ENCODE data around the gene VPS35L.

The VPS35L gene, protein sequence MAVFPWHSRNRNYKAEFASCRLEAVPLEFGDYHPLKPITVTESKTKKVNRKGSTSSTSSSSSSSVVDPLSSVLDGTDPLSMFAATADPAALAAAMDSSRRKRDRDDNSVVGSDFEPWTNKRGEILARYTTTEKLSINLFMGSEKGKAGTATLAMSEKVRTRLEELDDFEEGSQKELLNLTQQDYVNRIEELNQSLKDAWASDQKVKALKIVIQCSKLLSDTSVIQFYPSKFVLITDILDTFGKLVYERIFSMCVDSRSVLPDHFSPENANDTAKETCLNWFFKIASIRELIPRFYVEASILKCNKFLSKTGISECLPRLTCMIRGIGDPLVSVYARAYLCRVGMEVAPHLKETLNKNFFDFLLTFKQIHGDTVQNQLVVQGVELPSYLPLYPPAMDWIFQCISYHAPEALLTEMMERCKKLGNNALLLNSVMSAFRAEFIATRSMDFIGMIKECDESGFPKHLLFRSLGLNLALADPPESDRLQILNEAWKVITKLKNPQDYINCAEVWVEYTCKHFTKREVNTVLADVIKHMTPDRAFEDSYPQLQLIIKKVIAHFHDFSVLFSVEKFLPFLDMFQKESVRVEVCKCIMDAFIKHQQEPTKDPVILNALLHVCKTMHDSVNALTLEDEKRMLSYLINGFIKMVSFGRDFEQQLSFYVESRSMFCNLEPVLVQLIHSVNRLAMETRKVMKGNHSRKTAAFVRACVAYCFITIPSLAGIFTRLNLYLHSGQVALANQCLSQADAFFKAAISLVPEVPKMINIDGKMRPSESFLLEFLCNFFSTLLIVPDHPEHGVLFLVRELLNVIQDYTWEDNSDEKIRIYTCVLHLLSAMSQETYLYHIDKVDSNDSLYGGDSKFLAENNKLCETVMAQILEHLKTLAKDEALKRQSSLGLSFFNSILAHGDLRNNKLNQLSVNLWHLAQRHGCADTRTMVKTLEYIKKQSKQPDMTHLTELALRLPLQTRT

GRCh38 chr16:19555186-19555937 is at the start of gene VPS35L:
VPS35L (plus strand) TSS chr16:19555703; CDS start chr16:19555730, 27 bp downstream.
- DNase-seq (ENCODE audit: low read depth in 2 of 2), result peak; percentile 96

DNA sequence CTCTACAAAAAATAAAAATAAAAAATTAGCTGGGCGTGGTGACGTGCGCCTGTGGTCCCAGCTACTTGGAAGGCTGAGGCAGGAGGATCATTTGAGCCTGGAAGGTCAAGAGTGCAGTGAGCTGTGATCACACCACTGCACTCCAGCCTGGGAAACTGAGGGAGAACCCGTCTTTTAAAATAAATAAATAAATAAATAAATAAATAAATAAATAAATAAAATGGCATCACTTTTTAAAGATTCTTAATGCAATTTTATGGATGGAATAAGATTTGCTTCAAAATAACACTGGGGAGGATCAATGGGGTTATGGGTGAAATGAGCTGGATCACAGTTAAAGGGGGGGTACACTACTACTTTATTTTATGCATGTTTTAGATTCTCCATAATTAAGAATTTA is 48.5 kb upstream of the VPS35L start:
- no peak for DNase-seq (ENCODE audit: low read depth in 2 of 2)

DNA sequence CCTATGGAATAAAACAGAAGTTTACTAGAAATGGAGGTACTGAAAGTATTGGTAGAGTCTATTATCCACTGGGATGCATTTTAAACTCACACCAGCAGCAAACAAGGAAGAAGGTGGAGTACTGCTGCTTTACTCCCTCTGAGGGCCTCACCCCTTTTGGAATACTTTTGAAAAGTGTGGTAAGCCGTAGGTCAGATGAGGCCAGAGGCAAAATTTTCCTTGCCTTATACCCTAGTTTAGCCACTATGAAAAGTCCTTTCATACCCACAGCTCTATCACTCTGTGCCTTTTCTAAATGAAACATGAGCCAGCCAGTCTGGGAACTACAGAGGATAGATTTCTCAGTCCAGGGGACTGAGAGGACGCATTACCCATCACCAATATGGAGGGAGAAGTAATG is 47.6 kb upstream of the VPS35L start:
- DNase-seq (ENCODE audit: low read depth in 2 of 2), result no peak

- no peak for DNase-seq (ENCODE audit: low read depth in 2 of 2)
Observed at GRCh38 chr16:19512297-19512696, 43.2 kb upstream of the VPS35L start.

- DNase-seq (ENCODE audit: low read depth in 2 of 2), result no peak
Observed at GRCh38 chr16:19513377-19514053, 42.0 kb upstream of the VPS35L start.

- DNase-seq (ENCODE audit: low read depth in 2 of 2), result no peak
Observed at GRCh38 chr16:19515757-19516156, 39.7 kb upstream of the VPS35L start.

DNA sequence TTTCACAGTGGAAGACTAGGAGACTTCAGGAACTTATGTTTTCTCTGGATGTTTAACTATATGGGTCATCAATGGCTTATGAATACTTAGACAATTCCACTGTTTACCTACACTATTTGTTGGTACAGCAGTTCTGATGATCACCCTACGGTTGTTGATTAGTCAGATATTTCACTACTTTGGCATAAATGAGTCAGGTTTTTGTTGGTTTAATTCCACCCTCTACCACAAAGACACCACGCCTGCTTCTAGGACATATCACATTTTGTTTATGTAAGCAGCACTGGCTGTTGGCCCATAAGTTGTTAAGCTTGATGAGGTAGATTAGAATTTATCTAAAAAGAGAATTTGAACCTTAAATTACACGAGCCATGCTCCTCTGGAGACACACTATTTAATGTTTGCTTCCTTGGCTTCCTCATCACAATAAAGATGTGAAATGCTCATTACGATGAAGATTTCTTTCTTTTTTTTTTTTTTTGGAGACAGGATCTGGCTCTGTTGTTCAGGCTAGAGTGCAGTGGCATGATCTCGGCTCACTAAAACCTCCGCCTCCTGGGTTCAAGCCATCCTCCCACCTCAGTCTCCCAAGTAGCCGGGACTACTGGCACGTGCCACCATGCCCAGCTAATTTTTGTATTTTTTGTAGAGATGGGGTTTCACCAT is 37.9 kb upstream of the VPS35L start:
- DNase-seq (ENCODE audit: low read depth in 2 of 2), result no peak

DNA sequence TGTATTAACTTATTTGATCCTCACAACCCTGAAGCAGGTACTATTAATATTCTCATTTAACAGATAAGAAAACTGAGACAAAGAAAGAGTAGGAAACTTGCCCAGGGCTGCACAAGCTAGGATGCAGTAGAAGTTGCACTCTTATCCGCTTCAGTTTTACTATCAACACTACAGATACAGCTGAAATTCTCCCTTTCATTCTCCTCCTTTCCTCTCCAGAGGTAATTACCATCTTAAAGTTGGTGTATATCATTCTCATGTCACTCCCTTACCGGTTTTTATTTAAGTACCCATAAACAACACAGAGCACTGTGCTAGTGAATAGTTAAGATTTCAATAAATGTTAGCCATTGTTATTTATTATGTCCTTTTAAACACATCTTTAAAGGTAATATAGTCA is 37.1 kb upstream of the VPS35L start:
- no peak for DNase-seq (ENCODE audit: low read depth in 2 of 2)

GRCh38 chr16:19520861-19521331 is 34.6 kb upstream of the VPS35L start:
- no peak for DNase-seq (ENCODE audit: low read depth in 2 of 2)

DNA sequence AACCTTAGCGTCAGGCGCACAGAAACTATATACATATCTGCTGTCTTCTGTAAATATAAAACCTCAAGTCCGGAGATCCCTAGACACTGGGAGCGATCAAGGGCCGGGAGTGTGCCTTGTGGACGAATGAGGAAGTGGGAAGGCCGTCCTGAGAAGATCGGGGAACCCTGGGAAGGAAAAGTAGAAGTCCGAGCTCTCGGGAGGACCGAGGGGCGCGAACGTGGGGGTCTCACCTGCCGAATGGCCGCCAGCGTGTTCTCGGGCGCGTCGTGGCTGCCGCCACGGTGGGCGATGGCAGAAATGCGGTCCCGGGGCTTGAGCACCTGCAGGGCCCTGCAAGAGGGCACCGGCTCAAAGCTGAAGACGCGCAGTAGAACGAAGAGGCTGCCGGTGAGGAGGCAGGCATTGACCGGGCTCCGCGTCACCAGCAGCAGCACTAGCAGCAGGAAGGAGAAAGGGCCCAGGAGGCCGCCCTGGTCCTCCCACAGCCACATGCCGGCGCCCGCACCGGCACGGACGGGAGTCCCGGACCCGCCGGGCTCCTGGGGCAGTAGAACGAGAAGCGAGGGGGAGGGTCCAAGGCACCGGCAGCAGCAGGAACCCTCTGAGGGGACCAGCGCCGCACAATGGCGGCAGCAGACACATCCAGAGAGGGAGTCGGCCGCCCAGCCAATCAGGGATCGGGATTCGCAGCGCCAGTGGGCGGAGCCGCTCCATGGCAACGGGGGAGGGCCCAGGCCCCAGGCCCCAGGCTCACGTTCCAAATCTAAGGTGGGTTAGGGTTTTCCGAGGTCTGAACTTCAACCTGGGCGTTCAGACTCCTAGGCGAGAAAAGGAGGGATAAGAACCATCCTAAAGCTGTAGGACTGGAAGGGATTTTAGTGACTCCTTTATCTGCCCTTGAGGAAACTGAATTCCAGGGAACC is 33.8 kb upstream of the VPS35L start, which contains the start of gene GDE1:
TSS of gene GDE1 (minus strand) at position 628 of the 926 bp plus-strand sequence. CDS start at position 494, 134 bp downstream.
- peak; percentile 69 to 74 for DNase-seq (ENCODE audit: low read depth in 2 of 2)

GRCh38 chr16:19522397-19522732 is 33.1 kb upstream of the VPS35L start:
- DNase-seq (ENCODE audit: low read depth in 2 of 2), result no peak

DNA sequence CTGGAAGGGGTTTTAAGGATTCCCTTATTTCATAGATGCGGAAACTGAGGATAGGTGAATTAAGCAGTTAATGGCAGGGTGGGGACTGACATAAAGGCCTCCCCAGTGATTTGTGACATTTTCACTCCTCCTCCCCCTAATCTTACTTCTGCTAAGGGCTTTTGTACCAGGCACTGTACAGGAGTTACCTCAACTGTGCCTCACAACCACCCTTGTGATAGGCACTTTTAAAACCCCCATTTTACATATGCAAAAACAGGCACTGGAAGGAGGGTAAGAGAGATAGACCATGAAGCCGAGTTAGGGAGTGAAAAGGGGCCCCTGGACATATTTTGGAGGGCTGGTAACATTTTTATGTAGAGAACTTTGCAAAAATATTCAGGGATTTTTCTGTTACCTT is 32.7 kb upstream of the VPS35L start:
- no peak for DNase-seq (ENCODE audit: low read depth in 2 of 2)

GRCh38 chr16:19523184-19523558 is 32.3 kb upstream of the VPS35L start:
- DNase-seq (ENCODE audit: low read depth in 2 of 2), result no peak

- peak; percentile 88 to 89 for DNase-seq (ENCODE audit: low read depth in 2 of 2)
Observed at GRCh38 chr16:19523559-19524355, 31.7 kb upstream of the VPS35L start, which contains the start of gene CCP110. CCP110 (plus strand) TSS chr16:19523942; CDS start chr16:19527882, 3,940 bp downstream.

- no peak for DNase-seq (ENCODE audit: low read depth in 2 of 2)
Observed at GRCh38 chr16:19524356-19524615, 31.2 kb upstream of the VPS35L start.

DNA sequence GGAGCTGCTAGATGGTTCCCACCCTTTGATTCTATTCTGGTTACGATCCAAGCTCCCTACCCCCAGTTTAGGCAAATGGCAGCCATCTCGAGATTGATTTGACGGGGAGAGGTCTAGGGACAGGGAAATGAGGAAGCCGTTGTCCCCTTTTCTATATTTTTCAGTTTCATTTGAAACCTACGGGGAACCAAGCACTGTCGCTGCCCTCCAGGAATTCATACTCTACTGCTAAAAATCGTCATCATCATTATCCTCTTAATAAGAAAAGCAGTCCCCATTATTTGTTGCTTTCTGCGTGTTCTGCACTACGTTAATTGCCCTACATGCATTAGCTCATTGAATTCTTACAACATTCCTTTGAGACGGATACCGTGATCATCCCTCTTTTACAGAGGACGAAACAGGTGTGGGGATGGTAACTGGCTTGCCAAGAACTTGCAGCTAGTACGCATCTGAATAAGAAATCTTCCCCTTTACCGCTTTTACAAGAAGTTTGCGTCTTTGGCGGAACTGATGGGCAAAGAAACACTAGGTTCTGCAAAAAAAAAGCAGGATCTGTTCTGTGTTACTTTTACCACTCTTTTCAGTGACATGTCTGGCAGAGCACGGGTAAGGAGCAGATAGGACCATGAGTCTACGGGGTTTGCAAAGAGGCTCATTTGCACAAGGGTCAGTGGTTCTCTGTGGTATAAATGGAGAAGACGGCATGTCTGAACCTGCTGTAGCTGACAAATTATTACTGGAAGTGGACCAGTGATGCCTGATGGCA is 30.7 kb upstream of the VPS35L start:
- DNase-seq (ENCODE audit: low read depth in 2 of 2), result no peak

DNA sequence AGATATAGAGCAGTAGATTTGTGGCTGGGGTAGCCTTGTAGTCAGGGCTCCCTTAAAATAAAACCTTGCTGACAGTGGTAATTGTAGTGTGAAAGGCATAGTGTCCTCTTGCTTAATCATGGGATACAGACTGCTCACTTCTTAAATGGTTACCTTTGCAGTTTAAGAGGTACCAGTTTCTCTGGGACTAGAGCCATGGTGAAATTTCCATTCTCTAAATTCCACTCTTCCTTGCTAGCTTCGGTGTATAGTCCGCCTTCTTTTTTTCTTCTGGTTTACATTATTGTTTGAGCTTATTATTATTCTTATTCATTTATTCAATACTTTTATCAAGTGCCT is 30.1 kb upstream of the VPS35L start:
- no peak for DNase-seq (ENCODE audit: low read depth in 2 of 2)

- no peak for DNase-seq (ENCODE audit: low read depth in 2 of 2)
Observed at GRCh38 chr16:19527161-19527560, 28.3 kb upstream of the VPS35L start.

Measured in fibroblast of skin of left quadriceps (primary cell).